Left ventricle myocardium superior (tissue), 1 donor: ENCODE results near the gene ZNF628. TPM values are rescaled to one million over a fixed set of nuclear protein-coding genes. Genes with fewer than 3 reads are reported as not detected.

Experiments used
- ATAC-seq: fragments of 200-7000 bp; cut with Tn5 transposase; one replicate; pipeline ENCODE4 v1.9.1; 2020; ENCODE audit warnings: mild to moderate bottlenecking, moderate library complexity
- DNase-seq: peaks from one replicate; pipeline ENCODE4 v3.0.0-alpha.2; 2020
- intact Hi-C: fragments of 100-400 bp; cut with micrococcal nuclease; formaldehyde crosslinking; loops from one replicate; pipeline ENCODE4 v1.11.0; 2022
- total RNA-seq: library from RNA; stranded (reverse); fragmentation: NEBNext Ultra II Directional; extraction: Animal tissue kit (Norgen Biotek cat#: 25700); gene quantifications from one replicate; pipeline ENCODE4 v1.2.1, GENCODE V29; 2021
- donor health status: DM: no; HTN: yes; CAD: no; lungs with severe emphysema.

ZNF628 gene
- total RNA-seq, 1 donor from 2014 or later, result 6.4 TPM

GRCh38 chr19:55508120-55508519, 31.7 kb downstream of the ZNF628 start:
- intact Hi-C loops, result no loop called here
- ATAC-seq (no peak), DNase-seq (no peak)

GRCh38 chr19:55516878-55517620, 40.6 kb downstream of the ZNF628 start:
- peak; percentile 98 for ATAC-seq
- DNase-seq, result peak; percentile 97
- intact Hi-C loops, result loop anchor here (10.0 kb wide), 1 partner anchor 88 kb away; the partner anchor contains the start of genes ZNF524 and ZNF865

GRCh38 chr19:55519451-55520311, 43.3 kb downstream of the ZNF628 start:
- ATAC-seq (no peak), DNase-seq (no peak)
- intact Hi-C loops, result loop anchor here (10.0 kb wide), 1 partner anchor 85 kb away; the partner anchor contains the start of genes ZNF524 and ZNF865

GRCh38 chr19:55520691-55521292, 44.4 kb downstream of the ZNF628 start:
- intact Hi-C loops, result no loop called here
- DNase-seq, result no peak
- ATAC-seq, result no peak

GRCh38 chr19:55525289-55526101, 49.1 kb downstream of the ZNF628 start:
- ATAC-seq, result peak; percentile 68
- intact Hi-C loops, result no loop called here
- DNase-seq, result peak; percentile 52

GRCh38 chr19:55526216-55527196, 50.1 kb downstream of the ZNF628 start:
- DNase-seq, result peak; percentile 89
- ATAC-seq, result peak; percentile 85
- intact Hi-C loops, result no loop called here

- intact Hi-C loops, result no loop called here
- ATAC-seq, result no peak
- no peak for DNase-seq
These were observed 51.0 kb downstream of the ZNF628 start for GRCh38 chr19:55527197-55528029.

GRCh38 chr19:55528030-55528803, 51.8 kb downstream of the ZNF628 start:
- DNase-seq (no peak), ATAC-seq (no peak)
- intact Hi-C loops, result no loop called here

- intact Hi-C loops, result no loop called here
- DNase-seq, result no peak
- no peak for ATAC-seq
These were observed 53.3 kb downstream of the ZNF628 start for GRCh38 chr19:55529636-55530234.

GRCh38 chr19:55530996-55531395, 54.6 kb downstream of the ZNF628 start:
- no peak for DNase-seq
- no peak for ATAC-seq
- intact Hi-C loops, result no loop called here

Other genes with a start within 250 kb of the ZNF628 start
- gene TMEM86B, start 247.9 kb upstream of the ZNF628 start, total RNA-seq, result 1.9 TPM
- 39.2 TPM for gene PPP6R1, start 217.6 kb upstream of the ZNF628 start, total RNA-seq
- 28.6 TPM for gene HSPBP1, start 196.5 kb upstream of the ZNF628 start, total RNA-seq
- 1.9 TPM for gene BRSK1, start 192.6 kb upstream of the ZNF628 start, total RNA-seq
- 1.2 TPM for gene TMEM150B, start 151.3 kb upstream of the ZNF628 start, total RNA-seq
- gene KMT5C, start 136.7 kb upstream of the ZNF628 start, total RNA-seq, result 7.2 TPM
- not detected for gene COX6B2, start 121.9 kb upstream of the ZNF628 start, total RNA-seq
- not detected for gene GARIN5B, start 113.4 kb upstream of the ZNF628 start, total RNA-seq
- gene IL11, start 106.2 kb upstream of the ZNF628 start, total RNA-seq, result not detected
- gene TMEM190, start 99.8 kb upstream of the ZNF628 start, total RNA-seq, result not detected
- 0.25 TPM for gene TMEM238, start 92.3 kb upstream of the ZNF628 start, total RNA-seq
- 557 TPM for gene RPL28, start 90.7 kb upstream of the ZNF628 start, total RNA-seq
- 24.5 TPM for gene UBE2S, start 68.8 kb upstream of the ZNF628 start, total RNA-seq
- not detected for gene SHISA7, start 33.3 kb upstream of the ZNF628 start, total RNA-seq
- gene ISOC2, start 15.0 kb upstream of the ZNF628 start, total RNA-seq, result 58.5 TPM
- not detected for gene C19orf85, start 11.9 kb upstream of the ZNF628 start, total RNA-seq
- gene NAT14, start 8.6 kb downstream of the ZNF628 start, total RNA-seq, result 6.0 TPM
- gene SSC5D, start 11.8 kb downstream of the ZNF628 start, total RNA-seq, result 2.7 TPM
- gene SBK2, start 60.5 kb downstream of the ZNF628 start, total RNA-seq, result 15.2 TPM
- 16.6 TPM for gene SBK3, start 68.9 kb downstream of the ZNF628 start, total RNA-seq
- gene ZNF579, start 104.2 kb downstream of the ZNF628 start, total RNA-seq, result 14.7 TPM
- gene FIZ1, start 122.9 kb downstream of the ZNF628 start, total RNA-seq, result 16.3 TPM
- 17.0 TPM for gene ZNF524, start 123.7 kb downstream of the ZNF628 start, total RNA-seq
- gene ZNF865, start 129.0 kb downstream of the ZNF628 start, total RNA-seq, result 21.8 TPM
- 13.4 TPM for gene ZNF784, start 147.9 kb downstream of the ZNF628 start, total RNA-seq
- 12.3 TPM for gene ZNF580, start 164.4 kb downstream of the ZNF628 start, total RNA-seq
- 9.4 TPM for gene ZNF581, start 167.0 kb downstream of the ZNF628 start, total RNA-seq
- gene CCDC106, start 171.6 kb downstream of the ZNF628 start, total RNA-seq, result 16.8 TPM
- 79.9 TPM for gene U2AF2, start 178.4 kb downstream of the ZNF628 start, total RNA-seq
- 250 TPM for gene EPN1, start 198.6 kb downstream of the ZNF628 start, total RNA-seq